Mucosa of gallbladder (tissue), 1 donor: ENCODE measurements around the gene ATG101. TPM values are rescaled to one million over a fixed set of nuclear protein-coding genes. Genes with fewer than 3 reads are reported as not detected.
"Not testable (repeated sequence)": the region's sequence is repeated elsewhere in the genome, so short reads cannot be mapped to it uniquely, and the experiment has no call there.

Source experiments
- DNase-seq: peaks from one replicate; pipeline ENCODE4 v3.0.0-alpha.2; 2020; ENCODE audit warnings: low spot score
- total RNA-seq: library from RNA; stranded (reverse); gene quantifications from one replicate; pipeline ENCODE4 v1.2.1, GENCODE V29; 2021
- donor health status: DM: no; HTN: no; CAD: no.

The ATG101 gene
- total RNA-seq, 1 donor from 2014 or later = 38.6 TPM

- DNase-seq = no peak
Observed at GRCh38 chr12:52097045-52097666, 27.4 kb downstream of the ATG101 start.

GRCh38 chr12:52104431-52105089, 34.8 kb downstream of the ATG101 start:
- not testable (repeated sequence) for DNase-seq

- DNase-seq = peak; percentile 81
Observed at GRCh38 chr12:52116222-52117125, 46.7 kb downstream of the ATG101 start.

- DNase-seq = not testable (repeated sequence)
Observed at GRCh38 chr12:52117806-52118475, 48.2 kb downstream of the ATG101 start.

- DNase-seq = peak; percentile 80
Observed at GRCh38 chr12:52119398-52120254, 49.8 kb downstream of the ATG101 start.

- no peak for DNase-seq
Observed at GRCh38 chr12:52120951-52121823, 51.4 kb downstream of the ATG101 start.

- DNase-seq = peak; percentile 57
Observed at GRCh38 chr12:52121824-52122539, 52.2 kb downstream of the ATG101 start.

GRCh38 chr12:52122540-52122871, 52.7 kb downstream of the ATG101 start:
- no peak for DNase-seq

GRCh38 chr12:52122904-52123303, 53.1 kb downstream of the ATG101 start:
- no peak for DNase-seq

- DNase-seq = no peak
Observed at GRCh38 chr12:52123487-52124186, 53.9 kb downstream of the ATG101 start.

GRCh38 chr12:52125476-52125900, 55.7 kb downstream of the ATG101 start:
- no peak for DNase-seq

- DNase-seq = no peak
Observed at GRCh38 chr12:52126050-52126604, 56.3 kb downstream of the ATG101 start.

Other genes with a start within 250 kb of the ATG101 start
- gene FIGNL2, start 221.3 kb upstream of the ATG101 start, total RNA-seq = 0.75 TPM
- not detected for gene ANKRD33, start 181.9 kb upstream of the ATG101 start, total RNA-seq
- 37.1 TPM for gene ACVRL1, start 162.5 kb upstream of the ATG101 start, total RNA-seq
- gene ACVR1B, start 118.3 kb upstream of the ATG101 start, total RNA-seq = 49.8 TPM
- gene TAMALIN, start 63.0 kb upstream of the ATG101 start, total RNA-seq = 23.9 TPM
- 131 TPM for gene NR4A1, start 18.5 kb upstream of the ATG101 start, total RNA-seq
- gene SMIM41, start 9.7 kb downstream of the ATG101 start, total RNA-seq = 0.46 TPM
- 15.5 TPM for gene KRT80, start 122.0 kb downstream of the ATG101 start, total RNA-seq
- gene KRT7, start 163.3 kb downstream of the ATG101 start, total RNA-seq = 335 TPM
- 1.1 TPM for gene KRT86, start 204.7 kb downstream of the ATG101 start, total RNA-seq
- 0.55 TPM for gene KRT81, start 221.6 kb downstream of the ATG101 start, total RNA-seq